GM18861 (cell line): ENCODE measurements around the gene BTN2A1.

Experiments
- ATAC-seq: cut with Tn5 transposase; IDR thresholded peaks from one replicate; pipeline ENCODE4 v1.9.1; 2021; ENCODE audit not compliant: unreplicated experiment

Gene BTN2A1

GRCh38 chr6:26465776-26466175 lies 8.0 kb downstream of the BTN2A1 start:
- no peak for ATAC-seq

- no peak for ATAC-seq
Observed at GRCh38 chr6:26468829-26469228, 11.1 kb downstream of the BTN2A1 start.

GRCh38 chr6:26470643-26471042 lies 12.9 kb downstream of the BTN2A1 start:
- no peak for ATAC-seq

- ATAC-seq = no peak
Observed at GRCh38 chr6:26471970-26472369, 14.2 kb downstream of the BTN2A1 start.

GRCh38 chr6:26472549-26473290 lies 15.0 kb downstream of the BTN2A1 start:
- ATAC-seq = no peak

- ATAC-seq = no peak
Observed at GRCh38 chr6:26473429-26473757, 15.6 kb downstream of the BTN2A1 start.

GRCh38 chr6:26473758-26474438 lies 16.1 kb downstream of the BTN2A1 start:
- ATAC-seq = peak; percentile 89

GRCh38 chr6:26474439-26474881 lies 16.7 kb downstream of the BTN2A1 start:
- ATAC-seq = no peak

- ATAC-seq = no peak
Observed at GRCh38 chr6:26475823-26476729, 18.3 kb downstream of the BTN2A1 start.

- ATAC-seq = no peak
Observed at GRCh38 chr6:26476896-26477295, 19.1 kb downstream of the BTN2A1 start.

- ATAC-seq = no peak
Observed at GRCh38 chr6:26477426-26477825, 19.7 kb downstream of the BTN2A1 start.

GRCh38 chr6:26478100-26478984 lies 20.6 kb downstream of the BTN2A1 start:
- no peak for ATAC-seq

- ATAC-seq = no peak
Observed at GRCh38 chr6:26478985-26479278, 21.2 kb downstream of the BTN2A1 start.

- ATAC-seq = no peak
Observed at GRCh38 chr6:26482338-26482737, 24.6 kb downstream of the BTN2A1 start.

GRCh38 chr6:26483727-26484126 lies 26.0 kb downstream of the BTN2A1 start:
- no peak for ATAC-seq

- ATAC-seq = no peak
Observed at GRCh38 chr6:26484161-26484560, 26.4 kb downstream of the BTN2A1 start.

- no peak for ATAC-seq
Observed at GRCh38 chr6:26485112-26485780, 27.5 kb downstream of the BTN2A1 start.

- no peak for ATAC-seq
Observed at GRCh38 chr6:26486358-26486757, 28.6 kb downstream of the BTN2A1 start.

GRCh38 chr6:26487466-26487865 lies 29.7 kb downstream of the BTN2A1 start:
- ATAC-seq = no peak
